MM.1S (cell line): Measurements from ENCODE around the gene MUC12.

Experiments used
- CTCF ChIP-seq: fragments of 300-600 bp; sonication (generic); IDR thresholded peaks from 2 replicates; pipeline ENCODE4 v1.5.1; 2016; ENCODE audit warnings: antibody characterized with exemption, low read length, mixed read lengths
- EZH2 ChIP-seq: fragments of 300-600 bp; sonication (generic); optimal IDR thresholded peaks from 2 replicates; pipeline ENCODE3; 2017; ENCODE audit warnings: low read depth, mild to moderate bottlenecking, antibody characterized with exemption, low read length, mixed read lengths

GRCh38 chr7:100949933-100950443, 19.4 kb upstream of the MUC12 start:
- TF ChIP-seq CTCF: no peak
- no peak for TF ChIP-seq EZH2
